Heart left ventricle (tissue), 16 donors: Measurements from ENCODE around the gene USH1C. TPM values are rescaled to one million over a fixed set of nuclear protein-coding genes. Genes with fewer than 3 reads are reported as not detected.
A peak's percentile ranks its signal among the peaks of the same experiment; 100 is the strongest.

Experiments
- ATAC-seq, 4 donors: fragments of 200-7000 bp; cut with Tn5 transposase; one replicate each; pipeline ENCODE4 v1.9.1; 2020 to 2022; ENCODE audit warnings: moderate library complexity in 4 of 4, mild to moderate bottlenecking in 3 of 4, moderate number of reproducible peaks in 1 of 4
- DNase-seq, 5 donors: peaks; one replicate each; pipeline ENCODE4 v3.0.0-alpha.2; 2020
- H3K27ac ChIP-seq, 12 donors: fragments of 200-600 bp; sonication (generic) in 4 of 12; one replicate each; pipeline versions ENCODE4 v1.5.0 to v1.8.0; 2016 to 2022; ENCODE audit warnings: mild to moderate bottlenecking in 2 of 12
- H3K27me3 ChIP-seq, 9 donors: fragments of 200-600 bp; sonication (generic) in 2 of 9; one replicate each; pipeline versions ENCODE4 v1.5.1 to v1.8.0; 2016 to 2022; ENCODE audit warnings: mild to moderate bottlenecking in 3 of 9
- H3K36me3 ChIP-seq, 9 donors: fragments of 200-600 bp; sonication (generic) in 2 of 9; one replicate each; pipeline versions ENCODE4 v1.5.0 to v1.8.0; 2018 to 2022; ENCODE audit warnings: mild to moderate bottlenecking in 2 of 9
- H3K4me1 ChIP-seq, 12 donors: fragments of 200-600 bp; sonication (generic) in 4 of 12; one replicate each; pipeline versions ENCODE4 v1.5.0 to v1.8.0; 2016 to 2022; ENCODE audit warnings: mild to moderate bottlenecking in 3 of 12
- H3K4me3 ChIP-seq, 12 donors: fragments of 200-600 bp; sonication (generic) in 4 of 12; one replicate each; pipeline versions ENCODE4 v1.5.0 to v1.8.0; 2017 to 2022; ENCODE audit warnings: mild to moderate bottlenecking in 9 of 12, moderate library complexity in 4 of 12
- H3K9me3 ChIP-seq, 12 donors: fragments of 200-600 bp; sonication (generic) in 4 of 12; one replicate each; pipeline versions ENCODE4 v1.5.0 to v1.8.0; 2016 to 2022; ENCODE audit warnings: mild to moderate bottlenecking in 1 of 12
- POLR2A ChIP-seq, 2 donors: fragments of 450-650 bp; IDR thresholded peaks; one replicate each; pipeline ENCODE4 v1.6.1; 2017; ENCODE audit warnings: antibody characterized with exemption in 2 of 2, mild to moderate bottlenecking in 2 of 2, moderate library complexity in 2 of 2
- WGBS, 4 donors: extraction: QIAGEN DNeasy Blood & Tissue Kit in 2 of 4; methylation state at CpG; one replicate each; pipeline versions ENCODE4 v1.1.5 to v1.1.7; 2013 to 2018; 5-methylcytosine and 5-hydroxymethylcytosine counted together
- intact Hi-C, 10 donors: fragments of 100-400 bp; cut with DNase I; formaldehyde crosslinking; loops; one replicate each; pipeline versions ENCODE4 v1.11.1 to v1.14.2; 2022
- polyA plus RNA-seq, 2 donors: library from polyadenylated mRNA; stranded (reverse); fragments of 200-250 nt; gene quantifications; one replicate each; pipeline ENCODE4 v1.2.3, GENCODE V29; 2013
- total RNA-seq, 9 donors: library from RNA; depleted of rRNA in 2 of 9; stranded (reverse); fragments of >200 nt in 2 of 9; fragmentation: NEBNext Ultra II Directional in 3 of 9; extraction: Animal tissue kit (Norgen Biotek cat#: 25700) in 3 of 9; gene quantifications; one replicate each; pipeline versions ENCODE4 v1.1.0 to v1.2.4, GENCODE V29; 2016 to 2023
- TF ChIP-seq, protein P1 (sequence below), 12 donors: fragments of 200-600 bp; sonication (generic) in 4 of 12; IDR thresholded peaks; one replicate each; pipeline versions ENCODE4 v1.5.0 to v1.8.0; 2018 to 2022; ENCODE audit warnings: antibody characterized with exemption in 12 of 12, mild to moderate bottlenecking in 5 of 12
- donor health status: ischemic (EF 13 %, LVEDD 7.1; RV severe dilation, severe dysfunction).
- donor health status: healthy with polysubstance abuse.
- donor health status: DM: no; HTN: yes; CAD: no.
- donor health status: DM: no; HTN: no; CAD: no.
- donor health status: ischemic (EF 25% LVEDD 6.9; RV normal size, moderate dysfunction).
- donor health status: ischemic (EF 25% LVEDD 5.7; RV mildly dilated, moderate dysfunction).
- donor health status: healthy.
- donor health status: DM: yes; HTN: yes; CAD: no.
- donor health status: ischemic (EF 35%, LVEDD 5.7; RV mildly dilated, moderate dysfunction).
- donor health status: nonischemic (EF 11% LVEDD 7.7; RV severe dilation, severe dysfunction).
- donor health status: DM: yes; HTN: yes; CAD: no.
- donor health status: PGD.
- donor health status: ischemic (EF 29% LVEDD 5.4; RV normal size, mild dysfunction).
- donor health status: nonischemic (EF 23%, LVEDD 6.1; RV moderate dilation, normal function).

Gene USH1C
- total and polyA plus RNA-seq, 11 donors, result 0.06 to 0.23 (median 0.16) TPM; not detected in 8

DNA sequence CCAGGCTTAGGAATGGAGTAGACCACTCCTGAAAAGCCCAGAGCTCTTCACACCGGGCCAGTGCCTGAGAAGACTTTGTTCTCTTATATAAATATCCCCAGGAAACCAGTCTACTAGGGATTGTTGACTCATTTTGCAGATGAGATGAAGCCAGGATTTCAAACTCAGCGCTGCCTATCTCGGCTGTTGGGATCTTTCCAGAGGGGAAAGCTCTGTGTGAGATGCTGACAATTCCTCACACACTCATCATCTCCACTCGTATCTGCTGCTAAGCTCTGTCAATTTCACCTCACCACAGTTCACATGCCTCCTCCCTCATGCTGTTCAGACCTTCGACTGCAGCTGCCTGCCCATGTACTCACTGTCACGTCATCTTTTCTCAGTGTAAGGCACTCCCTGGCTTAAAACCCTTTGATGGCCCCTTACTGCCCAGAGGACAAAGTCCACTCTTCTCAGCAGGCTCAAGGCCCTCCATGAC, 12.5 kb downstream of the USH1C start:
- no peaks in the 10 kb centered on the region for H3K9me3 ChIP-seq
- no peaks in the 10 kb centered on the region for H3K27me3 ChIP-seq
- no peaks in the 10 kb centered on the region for H3K36me3 ChIP-seq
- H3K4me1 ChIP-seq, result peaks cover 0 to 19% (median 1%) of the 10 kb centered on the region in 12 donors
- DNase-seq (no peak), ATAC-seq (peak in 2 of 4 donors; percentile 20 to 25)
- H3K4me3 ChIP-seq, result no peak overlapping the region
- 28 to 34% (median 33%) methylated on average over 6 of the region's 6 CpGs for WGBS, 4 donors
- intact Hi-C loops, result no loop called here
- H3K27ac ChIP-seq, result no peak overlapping the region
- TF ChIP-seq, protein P1, sequence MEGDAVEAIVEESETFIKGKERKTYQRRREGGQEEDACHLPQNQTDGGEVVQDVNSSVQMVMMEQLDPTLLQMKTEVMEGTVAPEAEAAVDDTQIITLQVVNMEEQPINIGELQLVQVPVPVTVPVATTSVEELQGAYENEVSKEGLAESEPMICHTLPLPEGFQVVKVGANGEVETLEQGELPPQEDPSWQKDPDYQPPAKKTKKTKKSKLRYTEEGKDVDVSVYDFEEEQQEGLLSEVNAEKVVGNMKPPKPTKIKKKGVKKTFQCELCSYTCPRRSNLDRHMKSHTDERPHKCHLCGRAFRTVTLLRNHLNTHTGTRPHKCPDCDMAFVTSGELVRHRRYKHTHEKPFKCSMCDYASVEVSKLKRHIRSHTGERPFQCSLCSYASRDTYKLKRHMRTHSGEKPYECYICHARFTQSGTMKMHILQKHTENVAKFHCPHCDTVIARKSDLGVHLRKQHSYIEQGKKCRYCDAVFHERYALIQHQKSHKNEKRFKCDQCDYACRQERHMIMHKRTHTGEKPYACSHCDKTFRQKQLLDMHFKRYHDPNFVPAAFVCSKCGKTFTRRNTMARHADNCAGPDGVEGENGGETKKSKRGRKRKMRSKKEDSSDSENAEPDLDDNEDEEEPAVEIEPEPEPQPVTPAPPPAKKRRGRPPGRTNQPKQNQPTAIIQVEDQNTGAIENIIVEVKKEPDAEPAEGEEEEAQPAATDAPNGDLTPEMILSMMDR (IDR thresholded peaks at IDR 0.05), result no peak
- no peak for TF ChIP-seq POLR2A (IDR thresholded peaks at IDR 0.05)

DNA sequence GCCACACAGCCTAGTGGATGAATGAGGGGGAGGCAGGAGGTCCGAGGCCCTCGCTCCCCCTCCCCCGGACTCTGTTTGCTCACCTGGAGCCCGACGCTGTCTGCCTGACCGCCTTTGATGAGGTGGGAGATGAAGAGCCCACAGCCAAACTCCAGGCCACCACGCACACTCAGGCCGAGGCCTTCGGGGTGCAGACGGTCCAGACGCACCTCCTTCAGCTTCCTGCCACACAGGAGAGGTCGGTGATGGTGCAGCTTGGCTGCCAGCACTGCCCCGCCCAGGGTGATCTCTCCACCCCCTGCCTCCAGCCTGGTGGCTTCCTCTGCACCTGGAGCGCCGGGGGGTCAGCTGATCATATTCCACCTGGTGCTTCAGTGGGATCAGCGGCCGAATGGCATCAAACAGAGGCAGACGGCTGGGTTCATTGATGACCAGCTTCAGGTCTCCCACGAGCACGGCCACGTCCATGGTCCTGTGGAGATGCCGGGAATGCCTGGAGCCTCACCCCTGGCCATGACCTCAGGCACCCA, 13.1 kb downstream of the USH1C start:
- ATAC-seq, result no peak
- 82 to 87% (median 85%) methylated on average over 17 to 22 of the region's 22 CpGs for WGBS, 4 donors
- no peak overlapping the region for H3K27ac ChIP-seq

DNA sequence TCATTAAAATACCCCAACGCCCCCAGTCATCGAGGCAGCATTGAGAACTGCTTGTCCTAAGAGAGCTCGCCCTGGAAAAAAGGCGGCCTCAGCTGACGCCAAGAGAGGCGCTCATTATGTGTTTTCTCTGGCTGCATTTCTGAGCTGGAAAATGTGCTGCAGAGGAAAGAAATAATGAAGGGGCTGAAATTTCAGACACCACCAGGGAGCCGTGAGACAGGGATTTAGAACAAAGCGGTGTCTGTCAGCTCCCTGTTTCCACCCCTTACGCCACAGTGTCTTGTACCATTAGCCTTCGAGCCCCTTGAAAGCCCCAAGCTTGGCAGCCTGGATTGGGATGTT, 14.4 kb downstream of the USH1C start:
- intact Hi-C loops, result loop anchor here in 5 of 10 donors (2.0 to 10.0 kb wide), 4 partner anchors 145 to 298 kb away; no protein-coding TSS in a partner anchor
- no peaks in the 10 kb centered on the region for H3K27me3 ChIP-seq
- H3K9me3 ChIP-seq, result no peaks in the 10 kb centered on the region
- peak in 1 of 5 donors; percentile 12 for DNase-seq
- H3K4me3 ChIP-seq, result no peak overlapping the region
- WGBS, 4 donors, result 72 to 73% (median 73%) methylated on average over 10 of the region's 10 CpGs
- peak overlapping the region in 2 of 12 donors; percentile 24 to 42 for H3K27ac ChIP-seq
- no peak for ATAC-seq
- no peak for TF ChIP-seq POLR2A (IDR thresholded peaks at IDR 0.05)
- TF ChIP-seq, protein P1 (IDR thresholded peaks at IDR 0.05), result no peak
- H3K4me1 ChIP-seq, result peaks cover 0 to 19% (median 1%) of the 10 kb centered on the region in 12 donors
- no peaks in the 10 kb centered on the region for H3K36me3 ChIP-seq

More for the DNA sequence above, 13.1 kb downstream of the USH1C start:
- no peak for DNase-seq
- Histone ChIP-seq H3K4me3 (no peak overlapping the region), H3K9me3 (no peaks in the 10 kb centered on the region), H3K36me3 (no peaks in the 10 kb centered on the region), H3K27me3 (no peaks in the 10 kb centered on the region), H3K4me1 (peaks cover 0 to 19% (median 1%) of the 10 kb centered on the region in 12 donors)
- intact Hi-C loops, result no loop called here
- no peak for TF ChIP-seq POLR2A (IDR thresholded peaks at IDR 0.05)
- TF ChIP-seq, protein P1 (IDR thresholded peaks at IDR 0.05), result no peak

DNA sequence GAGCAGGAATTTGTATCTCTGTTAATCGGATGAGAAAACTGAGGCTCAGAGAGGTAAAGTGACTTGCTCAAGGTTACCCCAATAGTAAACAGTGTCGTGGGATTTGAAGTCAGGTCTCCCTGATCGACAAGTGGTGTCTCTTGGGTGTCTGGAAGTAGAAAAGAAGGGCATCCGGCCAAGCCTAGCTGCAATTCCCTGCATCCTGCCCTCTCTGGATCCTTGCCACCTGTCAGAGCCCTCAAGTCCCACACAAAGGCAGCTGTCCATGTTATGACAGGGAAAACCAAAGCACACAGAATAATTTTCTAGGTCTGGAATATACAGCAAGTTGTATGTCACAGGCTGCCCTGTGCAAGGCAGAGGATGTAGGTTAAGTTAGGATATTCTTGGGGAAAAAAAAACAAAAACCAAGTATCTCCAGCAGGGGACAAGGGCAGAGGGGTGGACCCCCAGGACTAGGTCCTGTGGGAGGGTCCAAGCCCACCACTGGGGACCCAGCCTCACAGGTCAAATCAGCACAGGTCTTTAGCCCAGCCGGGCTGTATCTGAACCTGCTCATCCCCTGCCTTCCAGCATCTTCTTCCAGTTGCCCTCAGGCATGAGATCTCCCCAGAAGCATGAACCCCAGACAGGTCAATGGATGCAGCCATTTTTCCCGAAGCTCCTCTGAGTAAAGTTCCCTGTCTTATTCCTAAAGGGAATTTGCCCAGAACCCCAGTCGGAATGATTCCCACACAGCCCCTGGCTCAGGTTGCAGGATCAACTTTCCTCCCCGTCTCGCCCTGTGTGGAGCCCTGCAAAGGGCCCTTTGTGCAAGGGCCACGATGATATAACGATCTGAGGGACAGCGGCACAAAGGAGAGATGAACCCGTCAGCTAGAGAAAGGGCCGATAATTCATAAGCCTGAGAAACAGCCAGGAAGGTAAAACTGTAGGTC, 15.0 kb downstream of the USH1C start:
- Histone ChIP-seq H3K4me3 (no peak overlapping the region), H3K36me3 (no peaks in the 10 kb centered on the region), H3K27me3 (no peaks in the 10 kb centered on the region), H3K9me3 (no peaks in the 10 kb centered on the region), H3K27ac (peak overlapping the region in 1 of 12 donors; percentile 1), H3K4me1 (peaks cover 0 to 19% (median 1%) of the 10 kb centered on the region in 12 donors)
- peak in 2 of 5 donors; percentile 42 to 48 for DNase-seq
- 59 to 75% (median 67%) methylated on average over 13 to 14 of the region's 14 CpGs for WGBS, 4 donors
- no peak for TF ChIP-seq POLR2A (IDR thresholded peaks at IDR 0.05)
- TF ChIP-seq, protein P1 (IDR thresholded peaks at IDR 0.05), result no peak
- peak in 2 of 4 donors; percentile 38 to 52 for ATAC-seq
- intact Hi-C loops, result loop anchor here in 6 of 10 donors (1.0 to 10.0 kb wide), 5 partner anchors 144 to 297 kb away; no protein-coding TSS in a partner anchor
